Measurements from ENCODE around the gene LNP1.
A peak's percentile ranks its signal among the peaks of the same experiment; 100 is the strongest.

Gene LNP1

GRCh38 chr3:100400419-100400779 is 940 bp upstream of the LNP1 start:
- peak overlapping the region; percentile 94 for H3K9ac ChIP-seq (ENCODE audit: low read depth, low read length)
- no peaks in the 10 kb centered on the region for H3K9me3 ChIP-seq (ENCODE audit: insufficient read depth, low read depth, low read length)
- H3K4me3 ChIP-seq (ENCODE audit: low read length), result peak overlapping the region; percentile 85
- H3K4me1 ChIP-seq (ENCODE audit: insufficient read depth, low read length), result peaks cover 14% of the 10 kb centered on the region
- no peaks in the 10 kb centered on the region for H3K36me3 ChIP-seq (ENCODE audit: insufficient read depth, low read length)
- H3K27ac ChIP-seq (ENCODE audit: low read depth, low read length), result peak overlapping the region; percentile 95
- WGBS, result under 1% methylated on average over 22 of the region's 22 CpGs
- H3K27me3 ChIP-seq (ENCODE audit: insufficient read depth, low read length), result no peaks in the 10 kb centered on the region

- no peaks in the 10 kb centered on the region for H3K9me3 ChIP-seq (ENCODE audit: insufficient read depth, low read depth, low read length)
- H3K36me3 ChIP-seq (ENCODE audit: insufficient read depth, low read length), result no peaks in the 10 kb centered on the region
- peak overlapping the region; percentile 95 for H3K27ac ChIP-seq (ENCODE audit: low read depth, low read length)
- under 1% methylated on average over 23 of the region's 23 CpGs for WGBS
- peak overlapping the region; percentile 85 for H3K4me3 ChIP-seq (ENCODE audit: low read length)
- peak overlapping the region; percentile 94 for H3K9ac ChIP-seq (ENCODE audit: low read depth, low read length)
- no peaks in the 10 kb centered on the region for H3K27me3 ChIP-seq (ENCODE audit: insufficient read depth, low read length)
- peaks cover 14% of the 10 kb centered on the region for H3K4me1 ChIP-seq (ENCODE audit: insufficient read depth, low read length)
Observed at GRCh38 chr3:100401674-100402041, 319 bp downstream of the LNP1 start.

- Histone ChIP-seq H3K9ac (ENCODE audit: low read depth, low read length) (peak overlapping the region; percentile 94), H3K27me3 (ENCODE audit: insufficient read depth, low read length) (no peaks in the 10 kb centered on the region), H3K9me3 (ENCODE audit: insufficient read depth, low read depth, low read length) (no peaks in the 10 kb centered on the region), H3K27ac (ENCODE audit: low read depth, low read length) (0 out of 2 replicates have a peak overlapping the region, but pooled peaks have one; percentile 3), H3K4me1 (ENCODE audit: insufficient read depth, low read length) (peaks cover 14% of the 10 kb centered on the region), H3K36me3 (ENCODE audit: insufficient read depth, low read length) (no peaks in the 10 kb centered on the region), H3K4me3 (ENCODE audit: low read length) (peak overlapping the region; percentile 85)
- 7% methylated on average over 2 of the region's 2 CpGs for WGBS
Observed at GRCh38 chr3:100402256-100402655, 917 bp downstream of the LNP1 start.

- Histone ChIP-seq H3K36me3 (ENCODE audit: insufficient read depth, low read length) (no peaks in the 10 kb centered on the region), H3K4me3 (ENCODE audit: low read length) (peak overlapping the region; percentile 85), H3K27me3 (ENCODE audit: insufficient read depth, low read length) (no peaks in the 10 kb centered on the region), H3K9ac (ENCODE audit: low read depth, low read length) (peak overlapping the region; percentile 94), H3K9me3 (ENCODE audit: insufficient read depth, low read depth, low read length) (no peaks in the 10 kb centered on the region), H3K4me1 (ENCODE audit: insufficient read depth, low read length) (peaks cover 18% of the 10 kb centered on the region), H3K27ac (ENCODE audit: low read depth, low read length) (no peak overlapping the region; the same call in 1 of the 2 replicates)
- 38% methylated on average over 1 of the region's 2 CpGs for WGBS
Observed at GRCh38 chr3:100402891-100403290, 1.6 kb downstream of the LNP1 start.

- Histone ChIP-seq H3K27me3 (ENCODE audit: insufficient read depth, low read length) (no peaks in the 10 kb centered on the region), H3K27ac (ENCODE audit: low read depth, low read length) (no peak overlapping the region), H3K4me3 (ENCODE audit: low read length) (peak overlapping the region; percentile 85), H3K4me1 (ENCODE audit: insufficient read depth, low read length) (peaks cover 18% of the 10 kb centered on the region), H3K9me3 (ENCODE audit: insufficient read depth, low read depth, low read length) (no peaks in the 10 kb centered on the region), H3K9ac (ENCODE audit: low read depth, low read length) (peak overlapping the region; percentile 94), H3K36me3 (ENCODE audit: insufficient read depth, low read length) (no peaks in the 10 kb centered on the region)
- WGBS, result 25% methylated on average over 5 of the region's 5 CpGs
Observed at GRCh38 chr3:100403362-100404249, 2.3 kb downstream of the LNP1 start.

- Histone ChIP-seq H3K4me3 (ENCODE audit: low read length) (peak overlapping the region; percentile 85), H3K4me1 (ENCODE audit: insufficient read depth, low read length) (peaks cover 18% of the 10 kb centered on the region), H3K9ac (ENCODE audit: low read depth, low read length) (no peak overlapping the region), H3K27ac (ENCODE audit: low read depth, low read length) (no peak overlapping the region), H3K9me3 (ENCODE audit: insufficient read depth, low read depth, low read length) (no peaks in the 10 kb centered on the region), H3K36me3 (ENCODE audit: insufficient read depth, low read length) (no peaks in the 10 kb centered on the region), H3K27me3 (ENCODE audit: insufficient read depth, low read length) (no peaks in the 10 kb centered on the region)
- WGBS, result 91% methylated on average over 1 of the region's 1 CpG
Observed at GRCh38 chr3:100404250-100404548, 2.9 kb downstream of the LNP1 start.

- WGBS, result 98% methylated on average over 2 of the region's 2 CpGs
- H3K4me3 ChIP-seq (ENCODE audit: low read length), result no peak overlapping the region
- no peaks in the 10 kb centered on the region for H3K27me3 ChIP-seq (ENCODE audit: insufficient read depth, low read length)
- H3K36me3 ChIP-seq (ENCODE audit: insufficient read depth, low read length), result no peaks in the 10 kb centered on the region
- H3K27ac ChIP-seq (ENCODE audit: low read depth, low read length), result no peak overlapping the region
- H3K4me1 ChIP-seq (ENCODE audit: insufficient read depth, low read length), result peaks cover 16% of the 10 kb centered on the region
- no peaks in the 10 kb centered on the region for H3K9me3 ChIP-seq (ENCODE audit: insufficient read depth, low read depth, low read length)
- no peak overlapping the region for H3K9ac ChIP-seq (ENCODE audit: low read depth, low read length)
Observed at GRCh38 chr3:100407164-100407563, 5.8 kb downstream of the LNP1 start.

- WGBS, result 78% methylated on average over 4 of the region's 4 CpGs
- no peaks in the 10 kb centered on the region for H3K9me3 ChIP-seq (ENCODE audit: insufficient read depth, low read depth, low read length)
- no peak overlapping the region for H3K4me3 ChIP-seq (ENCODE audit: low read length)
- no peak overlapping the region for H3K27ac ChIP-seq (ENCODE audit: low read depth, low read length)
- H3K36me3 ChIP-seq (ENCODE audit: insufficient read depth, low read length), result no peaks in the 10 kb centered on the region
- no peak overlapping the region for H3K9ac ChIP-seq (ENCODE audit: low read depth, low read length)
- H3K27me3 ChIP-seq (ENCODE audit: insufficient read depth, low read length), result no peaks in the 10 kb centered on the region
- peaks cover 14% of the 10 kb centered on the region for H3K4me1 ChIP-seq (ENCODE audit: insufficient read depth, low read length)
Observed at GRCh38 chr3:100407977-100408532, 6.7 kb downstream of the LNP1 start.

- no peaks in the 10 kb centered on the region for H3K27me3 ChIP-seq (ENCODE audit: insufficient read depth, low read length)
- no peak overlapping the region for H3K27ac ChIP-seq (ENCODE audit: low read depth, low read length)
- no peaks in the 10 kb centered on the region for H3K36me3 ChIP-seq (ENCODE audit: insufficient read depth, low read length)
Observed at GRCh38 chr3:100411091-100411982, 10.0 kb downstream of the LNP1 start.

GRCh38 chr3:100412912-100413590 is 11.7 kb downstream of the LNP1 start:
- no peak overlapping the region for H3K27ac ChIP-seq (ENCODE audit: low read depth, low read length)
- no peak overlapping the region for H3K4me3 ChIP-seq (ENCODE audit: low read length)
- no peaks in the 10 kb centered on the region for H3K36me3 ChIP-seq (ENCODE audit: insufficient read depth, low read length)
- H3K27me3 ChIP-seq (ENCODE audit: insufficient read depth, low read length), result no peaks in the 10 kb centered on the region
- no peaks in the 10 kb centered on the region for H3K9me3 ChIP-seq (ENCODE audit: insufficient read depth, low read depth, low read length)
- no peak overlapping the region for H3K9ac ChIP-seq (ENCODE audit: low read depth, low read length)
- 89% methylated on average over 3 of the region's 4 CpGs for WGBS
- peaks cover 21% of the 10 kb centered on the region for H3K4me1 ChIP-seq (ENCODE audit: insufficient read depth, low read length)

More at GRCh38 chr3:100411091-100411982, 10.0 kb downstream of the LNP1 start:
- H3K9ac ChIP-seq (ENCODE audit: low read depth, low read length), result no peak overlapping the region
- H3K4me3 ChIP-seq (ENCODE audit: low read length), result no peak overlapping the region
- WGBS, result 100% methylated on average over 1 of the region's 2 CpGs
- peaks cover 26% of the 10 kb centered on the region for H3K4me1 ChIP-seq (ENCODE audit: insufficient read depth, low read length)
- no peaks in the 10 kb centered on the region for H3K9me3 ChIP-seq (ENCODE audit: insufficient read depth, low read depth, low read length)
